GM18499 (cell line): ENCODE measurements around the gene NTPCR.

Source experiments
- ATAC-seq: cut with Tn5 transposase; IDR thresholded peaks from one replicate; pipeline ENCODE4 v1.9.1; 2021; ENCODE audit warnings: moderate number of reproducible peaks; ENCODE audit not compliant: insufficient read depth, unreplicated experiment

NTPCR gene

DNA sequence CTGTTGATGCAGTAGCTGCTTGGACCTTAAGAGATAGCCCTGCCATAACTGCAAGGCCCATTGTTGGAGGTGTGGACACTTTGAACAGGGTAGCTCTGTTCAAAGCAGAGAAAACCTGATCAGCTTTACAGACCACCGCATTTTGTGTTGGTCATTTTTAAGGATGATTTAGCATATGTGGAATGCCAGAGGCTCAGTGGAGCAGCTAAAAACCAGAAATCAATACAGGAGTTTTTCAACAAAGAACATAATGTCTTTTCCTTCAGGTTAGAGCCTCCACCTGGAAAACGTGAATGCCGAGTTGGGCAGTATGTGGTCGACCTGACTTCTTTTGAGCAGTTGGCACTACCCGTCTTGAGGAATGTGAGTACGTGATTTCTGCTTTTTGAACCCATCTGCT, 5.7 kb downstream of the NTPCR start:
- no peak for ATAC-seq

DNA sequence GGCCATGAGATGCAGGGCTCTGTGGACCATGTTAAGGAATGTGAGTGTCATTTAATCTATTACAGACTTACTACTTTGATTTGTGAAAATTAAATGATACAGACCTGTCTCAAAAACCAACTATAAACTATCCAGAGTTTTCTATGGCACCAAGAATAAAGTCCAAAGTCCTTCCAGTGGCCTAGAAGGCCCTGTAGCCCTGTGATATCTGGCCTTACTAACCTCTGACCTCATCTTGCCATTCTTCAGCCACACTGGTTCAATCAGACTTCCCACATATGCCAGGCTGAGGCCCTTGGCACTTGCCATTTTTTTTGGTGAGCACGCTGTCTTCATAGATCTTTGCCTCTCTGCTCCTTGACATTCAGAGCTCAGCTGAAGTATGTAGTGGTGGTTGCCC, 7.7 kb downstream of the NTPCR start:
- no peak for ATAC-seq

- no peak for ATAC-seq
These were observed 12.6 kb downstream of the NTPCR start for GRCh38 chr1:232962761-232963745.

DNA sequence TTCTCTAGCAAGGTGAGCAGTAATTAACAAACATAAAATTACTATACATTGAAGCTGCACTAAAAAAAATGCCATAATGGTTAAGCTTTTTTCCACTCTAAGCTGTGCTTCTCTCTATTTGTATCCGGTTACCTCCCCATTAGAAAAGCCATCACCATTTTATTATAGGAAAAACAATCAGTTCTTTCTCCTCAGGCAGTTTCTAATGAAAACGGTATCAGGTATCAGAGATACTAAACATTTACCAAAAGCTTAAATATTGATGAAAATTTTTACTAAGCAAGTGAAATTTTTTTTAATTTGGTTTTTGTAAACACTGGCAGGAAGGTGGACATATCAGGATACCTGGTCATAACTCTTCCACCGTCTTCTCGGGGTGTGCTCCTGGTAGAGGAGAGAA, 14.2 kb downstream of the NTPCR start:
- ATAC-seq, result no peak

DNA sequence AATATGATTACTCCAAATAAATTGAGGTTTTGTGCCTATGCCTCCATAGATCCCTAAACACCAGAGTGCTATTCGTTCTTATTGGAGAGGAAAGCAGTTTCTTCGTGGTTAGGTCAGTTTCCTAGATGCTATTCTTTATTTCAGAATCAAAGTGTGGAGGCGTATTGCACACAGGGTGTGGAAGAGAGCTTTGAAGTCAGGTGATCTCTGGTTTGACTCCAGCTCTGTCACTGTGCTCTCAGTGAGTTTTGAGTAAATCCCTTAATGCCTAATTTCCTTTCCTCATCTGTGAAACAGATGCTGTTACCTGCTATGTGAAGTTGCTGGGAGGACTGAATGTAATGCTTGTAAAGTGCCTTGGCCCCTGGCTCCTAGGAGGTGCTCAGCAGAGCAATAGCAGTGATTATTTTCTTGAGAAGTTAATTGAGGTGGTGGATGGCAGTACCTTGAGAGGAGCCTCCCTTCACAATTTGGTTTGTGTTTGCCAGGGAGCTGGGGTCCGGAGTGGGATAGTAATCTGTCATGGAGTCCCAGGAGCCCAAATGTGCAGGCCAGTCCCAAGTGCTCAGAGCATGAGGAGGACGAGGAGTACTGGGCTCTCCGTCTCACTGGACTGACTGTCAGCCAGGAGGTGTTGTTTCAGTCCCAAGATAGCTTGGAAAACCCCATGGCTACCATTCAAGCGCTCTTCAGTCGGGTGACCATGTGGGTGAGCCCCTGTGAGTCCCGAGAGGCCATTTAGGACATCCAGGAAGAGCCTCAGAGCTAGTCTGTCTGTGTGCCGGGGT, 14.9 kb downstream of the NTPCR start:
- no peak for ATAC-seq

DNA sequence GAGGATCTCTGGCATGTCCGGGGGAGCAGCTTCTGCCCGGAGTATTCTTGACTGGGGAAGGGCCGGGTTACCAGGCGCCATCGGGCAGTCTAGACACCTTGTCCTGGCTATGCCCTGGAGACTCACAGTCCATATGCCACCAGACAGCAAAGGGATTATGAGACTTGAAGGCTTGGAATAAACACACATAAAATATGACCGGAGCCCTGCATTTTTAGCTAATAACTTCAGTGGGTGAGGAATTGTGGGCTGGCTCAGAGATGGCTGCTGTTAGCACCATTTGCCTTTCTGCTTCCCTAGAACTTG, 15.5 kb downstream of the NTPCR start:
- no peak for ATAC-seq

DNA sequence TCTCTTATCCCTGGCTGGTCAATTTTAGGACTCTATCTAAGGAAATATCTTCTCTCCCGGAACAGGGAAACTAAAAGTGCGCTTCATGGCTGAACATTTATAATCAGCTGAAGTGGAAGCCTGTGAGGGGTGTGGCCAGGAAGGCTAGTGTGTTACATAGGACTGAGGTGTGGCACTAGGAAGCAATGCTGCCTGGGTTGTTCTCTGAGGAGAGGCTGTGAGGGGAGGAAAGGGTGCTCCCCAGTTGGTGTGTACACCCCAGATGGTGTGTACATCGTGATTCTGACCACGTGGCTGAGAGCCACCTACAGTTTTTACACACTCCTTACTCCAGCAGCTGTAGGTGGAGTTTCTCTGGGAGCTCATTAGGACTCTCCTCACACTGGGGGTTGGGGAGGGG, 16.3 kb downstream of the NTPCR start:
- no peak for ATAC-seq

GRCh38 chr1:232968391-232968790, 18.0 kb downstream of the NTPCR start:
- no peak for ATAC-seq

GRCh38 chr1:232968965-232969364, 18.6 kb downstream of the NTPCR start:
- ATAC-seq, result no peak

DNA sequence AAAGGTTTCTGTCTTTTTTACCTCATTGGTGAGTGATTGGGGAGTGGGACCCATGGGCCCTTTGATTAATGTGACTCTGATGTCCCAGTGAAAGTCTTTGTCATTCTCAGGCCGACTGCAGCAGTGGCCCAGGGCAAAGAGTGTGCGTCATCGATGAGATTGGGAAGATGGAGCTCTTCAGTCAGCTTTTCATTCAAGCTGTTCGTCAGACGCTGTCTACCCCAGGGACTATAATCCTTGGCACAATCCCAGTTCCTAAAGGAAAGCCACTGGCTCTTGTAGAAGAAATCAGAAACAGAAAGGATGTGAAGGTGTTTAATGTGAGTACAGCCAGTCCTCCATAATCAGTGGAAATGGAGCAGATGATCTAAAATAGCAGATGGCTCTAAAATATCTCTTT, 19.4 kb downstream of the NTPCR start:
- ATAC-seq, result no peak

DNA sequence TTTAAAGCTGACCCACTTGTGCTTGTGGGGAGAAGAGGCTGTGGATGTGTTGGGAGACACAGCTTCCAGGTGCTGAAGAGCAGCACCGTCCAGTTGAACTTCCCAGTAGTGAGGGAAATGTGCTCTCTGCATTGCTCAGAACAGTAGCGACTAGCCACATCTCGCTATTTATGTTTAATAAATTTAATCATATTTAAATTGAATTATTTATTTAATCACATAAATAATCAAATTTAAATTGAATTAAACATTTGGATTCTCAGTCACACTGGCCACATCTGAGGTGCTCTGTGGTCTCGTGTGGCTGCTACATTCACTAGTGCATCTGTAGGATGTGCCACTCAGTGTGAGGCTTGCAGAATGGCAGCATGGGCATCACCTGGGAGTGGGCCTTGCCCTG, 20.1 kb downstream of the NTPCR start:
- ATAC-seq, result no peak

DNA sequence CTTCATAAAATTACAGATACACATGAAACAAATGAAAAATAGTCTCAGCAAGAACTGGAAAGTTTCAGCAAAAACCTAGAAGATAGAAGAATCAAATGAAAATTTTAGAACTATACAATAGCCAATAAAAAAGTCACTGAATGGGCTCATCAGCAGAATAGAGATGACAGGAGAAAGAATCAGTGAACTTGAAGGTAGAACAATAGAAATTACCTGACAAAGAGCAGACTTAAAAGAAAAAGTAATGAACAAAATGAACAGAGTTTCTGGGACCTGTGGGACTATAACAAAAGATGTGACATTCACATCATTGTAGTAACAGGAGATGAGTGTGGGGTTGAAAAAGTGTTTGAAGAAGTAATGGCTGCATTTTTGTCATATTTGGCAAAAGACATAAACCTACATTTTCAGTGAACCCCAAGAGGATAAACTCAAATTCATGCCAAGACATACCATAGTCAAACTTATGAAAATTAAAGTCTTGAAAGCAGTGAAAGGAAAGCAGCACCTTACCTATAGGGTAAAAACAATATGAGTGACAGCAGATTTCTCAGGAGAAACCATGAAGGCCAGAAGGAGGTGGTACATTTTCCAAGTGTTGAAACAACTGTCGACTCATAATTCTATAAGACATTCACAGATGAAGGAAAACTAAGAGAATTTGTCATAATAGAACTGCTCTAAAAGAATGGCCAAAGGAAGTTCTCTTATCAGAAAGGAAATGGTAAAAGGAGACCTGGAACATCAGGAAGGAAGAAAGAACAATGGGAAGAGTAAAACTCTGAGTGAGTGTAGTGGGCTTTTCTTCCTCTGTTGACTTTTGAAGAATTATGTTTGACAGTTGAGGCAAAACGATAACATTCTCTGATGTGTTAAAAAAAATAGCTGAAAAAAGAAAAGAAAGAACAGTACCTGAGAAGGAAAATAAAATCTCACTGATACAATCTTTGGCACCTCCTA, 23.5 kb downstream of the NTPCR start:
- no peak for ATAC-seq

- no peak for ATAC-seq
These were observed 24.6 kb downstream of the NTPCR start for GRCh38 chr1:232974971-232975370.

- ATAC-seq, result no peak
These were observed 27.8 kb downstream of the NTPCR start for GRCh38 chr1:232978091-232978634.

- ATAC-seq, result no peak
These were observed 28.4 kb downstream of the NTPCR start for GRCh38 chr1:232978815-232979214.

DNA sequence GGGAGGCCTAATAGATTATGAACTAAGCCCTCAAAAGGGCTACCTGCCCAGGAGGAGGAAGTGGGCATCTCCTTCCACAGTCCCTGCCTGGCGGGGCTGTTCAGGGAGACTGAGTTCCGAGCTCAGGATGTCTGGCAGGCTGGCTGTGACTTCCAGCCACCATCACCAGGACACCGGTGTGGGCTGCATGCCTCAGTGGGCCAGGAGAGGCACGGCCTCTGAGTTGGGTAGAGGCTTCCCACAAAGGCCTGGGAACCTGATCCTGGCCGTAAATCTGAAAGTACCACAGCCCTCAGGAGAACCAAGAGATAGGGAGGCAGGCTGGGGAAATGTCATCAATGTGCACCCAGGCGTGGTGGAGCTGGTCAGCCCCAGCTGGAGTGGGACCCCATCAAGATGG, 29.1 kb downstream of the NTPCR start:
- ATAC-seq, result no peak

- no peak for ATAC-seq
These were observed 30.1 kb downstream of the NTPCR start for GRCh38 chr1:232980355-232980978.

GRCh38 chr1:232980986-232981560, 30.7 kb downstream of the NTPCR start:
- no peak for ATAC-seq

- ATAC-seq, result no peak
These were observed 32.0 kb downstream of the NTPCR start for GRCh38 chr1:232982238-232982944.
